K562 (cell line): ENCODE data around the gene PBX4.

Experiments used
- ELK1 ChIP-seq: sonication (generic); formaldehyde crosslinking; IDR thresholded peaks from 2 replicates; pipeline ENCODE4 v1.8.1; 2022; ENCODE audit warnings: missing genetic modification reagents
- FOSL1 ChIP-seq: fragments of 200-800 bp; sonication (Bioruptor generic); conservative IDR thresholded peaks from 2 replicates; pipeline ENCODE4 v1.6.1; 2016; ENCODE audit warnings: missing genetic modification characterization, missing compliant biosample characterization
- GABPA ChIP-seq: fragments of 200-800 bp; sonication (Bioruptor generic); conservative IDR thresholded peaks from 2 replicates; pipeline ENCODE4 v1.6.1; 2016; ENCODE audit warnings: low read depth, missing genetic modification characterization, missing compliant biosample characterization
- GATAD2A ChIP-seq: fragments of 450-650 bp; IDR thresholded peaks from 2 replicates; pipeline ENCODE4 v1.6.1; 2017
- HDAC2 ChIP-seq: fragments of 450-650 bp; IDR thresholded peaks from 2 replicates; pipeline ENCODE4 v1.6.1; 2016; ENCODE audit warnings: mild to moderate bottlenecking
- NRF1 ChIP-seq, 2 experiments: fragments of 450-650 bp; IDR thresholded peaks in 1 of 2; conservative IDR thresholded peaks in 1 of 2; 2 replicates each; pipeline ENCODE4 v1.6.1; 2014; ENCODE audit warnings: mild to moderate bottlenecking in 2 of 2
- PHF21A ChIP-seq: fragments of 450-650 bp; IDR thresholded peaks from 2 replicates; pipeline ENCODE4 v1.6.1; 2017; ENCODE audit warnings: low read depth, borderline replicate concordance
- SIX5 ChIP-seq, 2 experiments: IDR thresholded peaks; 2 replicates each; pipeline ENCODE4 v1.6.1; 2011; ENCODE audit warnings: low read length in 2 of 2, borderline replicate concordance in 1 of 2, low read depth in 1 of 2, mild to moderate bottlenecking in 1 of 2, moderate library complexity in 1 of 2; ENCODE audit not compliant: insufficient read depth in 1 of 2
- ZNF143 ChIP-seq: sonication (generic); formaldehyde crosslinking; IDR thresholded peaks from 2 replicates; pipeline ENCODE4 v1.9.0; 2022; ENCODE audit warnings: mild to moderate bottlenecking, missing genetic modification reagents

GRCh38 chr19:19628501-19629134, 10.1 kb upstream of the PBX4 start:
- no peak for TF ChIP-seq GABPA (tag)
- no peak for TF ChIP-seq HDAC2
- TF ChIP-seq ZNF143 (CRISPR knock-in tag): no peak
- no peak for TF ChIP-seq GATAD2A
- no peak for TF ChIP-seq NRF1 (conservative IDR thresholded peaks at IDR 0.05 in 1 of 2, IDR thresholded peaks at IDR 0.05 in 1 of 2)
- no peak for TF ChIP-seq PHF21A
- TF ChIP-seq FOSL1 (tag): no peak
- TF ChIP-seq ELK1 (CRISPR knock-in tag): no peak
- no peak for TF ChIP-seq SIX5 (IDR thresholded peaks at IDR 0.05; ENCODE audit: borderline replicate concordance in 1 of 2, insufficient read depth in 1 of 2, low read depth in 1 of 2, low read length in 2 of 2)
